Measurements from ENCODE around the gene KRR1.
"Not testable (repeated sequence)": the region's sequence is repeated elsewhere in the genome, so short reads cannot be mapped to it uniquely, and the experiment has no call there.

KRR1 gene

DNA sequence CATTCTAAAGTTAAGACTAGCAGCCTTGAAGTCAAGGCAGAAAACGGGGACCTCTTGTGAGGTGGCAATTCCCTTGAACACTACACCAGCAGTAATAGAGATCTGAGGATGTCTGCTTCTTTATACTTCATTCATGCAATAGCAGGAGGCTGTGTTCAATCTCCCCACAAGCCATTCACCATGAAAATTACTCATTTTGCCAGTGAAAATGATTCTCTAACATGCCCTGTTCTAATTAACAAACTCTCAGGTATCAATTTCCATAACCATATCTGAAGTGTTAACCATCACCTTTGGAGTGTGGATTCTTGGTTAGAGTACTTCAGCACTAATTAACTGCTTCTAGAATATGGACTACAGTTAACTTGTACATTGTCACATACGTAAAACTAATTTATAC is 34.3 kb downstream of the KRR1 start:
- DNase-seq (ENCODE audit: low read depth, low spot score): no peak

DNA sequence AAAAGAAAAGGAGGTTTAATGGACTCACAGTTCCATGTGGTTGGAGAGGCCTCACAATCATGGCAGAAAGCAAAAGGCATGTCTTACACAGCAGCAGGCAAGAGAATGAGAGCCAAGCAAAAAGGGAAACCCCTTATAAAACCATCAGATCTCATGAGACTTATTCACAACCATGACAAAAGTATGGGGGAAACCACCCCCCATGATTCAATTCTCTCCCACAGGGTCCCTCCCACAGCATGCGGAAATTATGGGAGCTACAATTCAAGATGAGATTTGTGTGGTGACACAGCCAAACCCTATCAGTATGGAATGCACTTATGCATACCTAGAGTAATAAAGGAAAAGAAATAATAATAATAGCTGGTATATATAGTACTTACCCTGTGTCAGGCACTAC is 35.3 kb downstream of the KRR1 start:
- DNase-seq (ENCODE audit: low read depth, low spot score): no peak

DNA sequence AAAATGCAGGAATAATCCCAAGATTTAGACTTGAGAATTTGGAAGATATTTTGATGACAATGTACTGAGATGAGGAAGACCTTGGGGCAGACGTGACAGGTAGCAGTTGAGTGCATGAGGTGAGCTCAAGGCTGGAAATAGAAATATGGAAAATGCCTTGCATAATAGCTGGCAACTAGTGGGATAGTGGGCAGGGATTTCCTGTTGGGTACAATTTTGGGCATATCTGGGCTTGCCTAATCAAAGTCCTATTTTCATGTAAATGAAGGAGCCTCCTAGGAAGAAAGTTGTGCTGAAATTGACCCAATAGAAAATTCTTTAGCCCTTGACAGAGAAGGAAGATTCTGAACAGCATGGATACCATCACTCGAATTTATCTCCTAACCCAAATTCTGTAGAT is 37.3 kb downstream of the KRR1 start:
- DNase-seq (ENCODE audit: low read depth, low spot score): no peak

DNA sequence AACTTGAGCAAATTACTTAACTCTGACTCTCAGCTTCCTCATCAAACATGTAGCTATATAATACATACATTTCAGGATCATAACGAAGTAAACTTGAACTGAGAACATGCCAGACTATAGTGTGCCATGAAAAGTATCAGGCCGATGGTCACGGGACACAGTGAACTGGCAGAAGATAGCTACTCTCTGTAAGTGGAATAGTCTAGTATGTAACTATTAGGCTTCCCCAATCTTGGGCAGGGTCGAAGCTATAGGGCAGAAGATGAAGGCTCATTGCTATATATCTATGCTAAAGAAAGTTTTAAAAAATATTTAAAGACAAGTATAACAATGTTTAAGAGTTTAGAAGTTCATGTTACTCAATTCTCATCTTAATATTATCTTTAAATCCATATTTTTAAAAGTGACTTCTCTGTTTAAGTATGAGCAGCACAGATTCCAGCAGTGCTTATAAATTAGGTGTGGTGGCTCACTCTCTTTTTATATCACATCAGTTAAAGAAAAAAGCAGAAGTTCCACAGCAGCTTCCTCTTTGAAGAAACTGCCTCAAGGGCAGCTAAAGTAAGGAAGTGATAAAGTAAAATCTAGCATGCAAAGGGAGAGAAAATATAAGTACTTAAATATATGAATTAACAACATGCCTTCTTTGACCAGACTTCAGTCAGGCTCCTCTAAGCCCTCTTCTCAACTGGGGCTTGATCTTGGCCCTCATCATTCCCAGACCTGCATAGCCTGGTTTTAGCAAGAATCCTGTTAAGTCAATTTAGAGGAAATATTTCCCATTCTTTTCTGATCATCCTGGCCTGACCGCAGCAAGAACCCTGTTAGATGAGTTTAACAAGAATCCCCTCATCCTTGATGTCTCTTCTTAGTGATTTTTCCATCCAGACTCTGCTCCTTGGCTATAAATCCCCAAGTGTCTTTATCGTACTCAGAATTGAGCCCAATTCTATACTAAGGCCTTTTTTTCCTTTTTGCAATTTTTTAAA is 39.2 kb downstream of the KRR1 start:
- DNase-seq (ENCODE audit: low read depth, low spot score): no peak

DNA sequence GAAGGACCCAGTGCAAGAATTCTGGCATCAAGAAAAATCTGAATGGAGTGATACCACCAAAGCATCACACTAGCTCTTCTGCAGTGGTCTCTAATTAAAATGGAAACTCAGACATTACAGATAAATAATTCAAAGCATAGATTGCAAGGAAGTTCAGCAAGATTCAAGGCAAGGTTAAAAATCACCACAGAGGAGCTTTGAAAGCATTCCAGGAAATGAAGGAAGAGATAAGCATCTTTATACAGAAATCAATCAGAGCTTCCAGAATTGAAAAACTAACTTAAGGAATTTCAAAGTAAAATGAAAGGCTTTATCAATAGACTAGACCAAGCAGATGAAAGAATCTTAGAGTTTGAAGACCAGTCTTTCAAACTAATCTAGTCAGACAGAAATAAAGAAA is 51.2 kb downstream of the KRR1 start:
- DNase-seq (ENCODE audit: low read depth, low spot score): no peak

DNA sequence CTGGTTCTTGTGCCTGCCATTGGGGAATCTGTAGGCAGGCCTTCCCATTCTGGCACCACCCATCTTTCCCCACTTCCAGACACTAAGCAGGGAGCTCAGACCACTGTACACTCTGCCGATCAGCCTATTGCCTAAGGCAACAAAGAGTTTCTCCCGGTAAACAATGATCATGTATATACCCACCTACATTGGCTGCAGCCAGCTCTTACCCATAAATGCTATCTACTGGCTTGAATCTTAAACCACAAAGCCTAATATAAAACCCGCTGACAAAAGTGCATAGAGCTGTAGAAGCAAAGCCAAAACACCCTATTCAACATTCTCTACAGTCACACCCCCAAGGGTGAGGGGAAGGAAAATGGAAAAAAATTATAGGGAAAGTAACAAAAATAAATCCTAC is 51.7 kb downstream of the KRR1 start:
- no peak for DNase-seq (ENCODE audit: low read depth, low spot score)

DNA sequence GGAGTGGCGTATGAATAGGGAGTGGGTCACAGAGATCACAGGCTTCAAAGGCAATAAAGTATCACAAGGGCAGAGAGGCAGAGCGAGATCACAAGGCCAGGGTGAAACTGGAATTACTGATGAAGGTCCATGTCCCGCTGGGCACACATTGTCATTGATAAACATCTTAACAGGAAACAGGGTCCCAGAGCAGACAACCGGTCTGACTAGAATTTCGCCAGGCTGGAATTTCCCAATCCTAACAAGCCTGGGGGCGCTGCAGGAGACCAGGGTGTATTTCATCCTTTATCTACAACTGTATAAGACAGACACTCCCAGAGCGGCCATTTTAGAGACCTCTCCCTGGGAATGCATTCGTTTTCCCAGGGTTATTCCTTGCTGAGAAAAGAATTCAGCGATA is 53.5 kb downstream of the KRR1 start:
- not testable (repeated sequence) for DNase-seq (ENCODE audit: low read depth, low spot score)

DNA sequence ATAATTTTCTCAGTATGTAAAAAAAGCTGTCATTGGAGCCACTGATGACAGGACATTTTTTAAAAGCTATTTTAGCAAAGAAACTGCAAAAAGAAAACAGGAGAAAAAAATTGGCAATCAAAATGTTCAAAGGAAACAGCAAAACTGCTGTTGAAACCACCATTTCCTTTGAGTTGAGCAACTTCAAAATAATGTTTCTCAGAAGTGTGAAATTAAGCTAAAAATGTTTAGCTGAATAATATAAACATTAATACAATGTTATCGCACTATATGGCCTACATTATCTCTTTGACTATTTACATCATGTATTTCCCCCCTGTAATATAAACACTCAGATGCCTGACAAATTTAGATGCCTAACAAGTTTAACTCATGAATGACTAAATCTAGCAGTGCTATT is 54.2 kb downstream of the KRR1 start:
- DNase-seq (ENCODE audit: low read depth, low spot score): no peak

DNA sequence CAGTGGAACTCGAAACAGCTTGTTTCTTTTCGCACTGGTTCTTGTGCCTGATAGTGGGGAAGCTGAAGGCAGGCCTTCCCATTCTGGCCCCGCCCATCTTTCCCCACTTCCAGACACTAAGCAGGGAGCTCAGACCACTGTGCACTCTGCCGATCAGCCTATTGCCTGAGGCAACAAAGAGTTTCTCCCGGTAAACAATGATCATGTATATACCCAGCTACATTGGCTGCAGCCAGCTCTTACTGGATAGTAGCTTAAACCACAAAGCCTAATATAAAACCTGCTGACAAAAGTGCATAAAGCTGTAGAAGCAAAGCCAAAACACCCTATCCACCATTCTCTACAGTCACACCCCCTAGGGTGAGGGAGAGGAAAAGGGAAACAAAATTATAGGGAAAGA is 55.6 kb downstream of the KRR1 start:
- no peak for DNase-seq (ENCODE audit: low read depth, low spot score)

DNA sequence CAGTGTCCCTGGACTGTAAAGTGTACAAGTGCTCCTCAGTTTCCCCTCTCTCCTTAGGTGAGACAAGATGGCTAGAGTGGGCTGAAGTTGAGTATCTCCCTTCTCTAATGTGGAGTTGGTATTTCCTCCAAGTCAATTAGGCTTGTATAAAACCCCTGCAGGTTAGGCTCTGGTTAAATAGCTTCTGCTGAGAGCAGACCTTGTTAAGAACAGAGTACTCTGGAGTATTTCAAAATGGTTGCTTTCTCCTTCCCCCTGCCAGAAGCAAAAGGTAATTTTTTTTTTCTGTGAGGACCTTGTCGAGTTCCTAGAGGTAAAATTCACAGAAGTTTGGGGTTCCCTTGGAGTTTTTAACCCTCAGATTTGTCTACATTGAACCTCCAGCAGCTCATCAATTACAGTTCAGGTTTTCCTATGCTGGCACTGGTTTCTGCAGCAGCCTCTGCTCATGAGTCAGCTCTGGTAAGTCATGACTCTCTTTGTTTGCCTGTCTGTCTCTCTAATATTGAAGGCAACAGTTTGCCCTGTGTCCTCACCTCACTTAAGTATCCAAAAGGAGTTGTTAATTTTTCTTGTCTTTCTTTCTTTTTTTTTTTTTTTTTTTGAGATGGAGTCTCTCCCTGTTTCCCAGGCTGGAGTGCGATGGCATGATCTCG is 58.6 kb downstream of the KRR1 start:
- no peak for DNase-seq (ENCODE audit: low read depth, low spot score)

DNA sequence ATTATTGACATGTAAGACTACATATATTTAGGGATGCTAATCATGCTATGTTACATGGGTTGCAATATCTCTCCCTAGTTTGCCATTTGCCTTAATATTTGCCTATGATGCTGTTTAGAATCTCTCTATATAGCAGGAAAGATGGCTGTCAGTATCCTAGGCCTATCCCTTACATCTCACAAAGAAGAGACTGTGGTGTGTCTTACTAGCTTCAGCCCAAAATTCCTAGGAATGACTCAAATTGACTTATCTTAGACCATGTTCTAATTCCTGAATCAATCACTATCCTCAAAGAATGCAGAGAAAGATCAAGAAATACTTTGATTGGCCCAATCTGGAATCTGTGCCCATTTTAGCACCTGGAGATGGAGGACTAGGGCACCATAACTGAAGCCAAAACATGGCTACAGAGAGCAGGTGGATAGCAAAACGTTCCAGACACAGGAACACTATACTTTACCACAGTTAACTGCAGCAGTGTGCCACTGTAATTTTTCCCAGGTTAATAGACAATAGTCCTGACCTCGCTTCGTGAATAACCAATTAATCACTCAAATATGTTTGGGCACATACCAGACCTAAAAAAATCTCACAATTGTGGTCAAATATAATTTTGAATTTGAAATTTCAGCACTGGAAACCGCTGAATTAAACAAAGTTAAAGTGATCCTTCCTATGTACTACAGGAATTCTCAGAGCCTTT is 63.6 kb downstream of the KRR1 start:
- DNase-seq (ENCODE audit: low read depth, low spot score): no peak

DNA sequence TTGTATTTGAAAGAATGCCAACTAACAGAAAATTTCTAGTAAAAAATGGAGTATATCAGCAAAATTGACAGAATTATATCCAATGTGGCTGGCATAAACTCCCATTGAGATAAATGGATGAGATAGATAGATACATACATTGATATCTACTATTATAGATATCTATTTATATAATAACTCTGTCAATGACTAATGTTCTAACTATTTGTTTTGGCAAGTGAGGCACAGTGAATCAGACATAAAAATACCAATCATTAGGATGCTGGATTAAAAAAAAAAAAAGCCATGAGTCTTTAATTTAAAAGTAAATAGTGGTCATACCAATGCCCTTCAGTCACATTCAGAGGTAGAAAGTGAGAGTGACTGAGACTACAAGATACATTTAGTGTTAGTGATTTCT is 64.6 kb downstream of the KRR1 start:
- DNase-seq (ENCODE audit: low read depth, low spot score): no peak

DNA sequence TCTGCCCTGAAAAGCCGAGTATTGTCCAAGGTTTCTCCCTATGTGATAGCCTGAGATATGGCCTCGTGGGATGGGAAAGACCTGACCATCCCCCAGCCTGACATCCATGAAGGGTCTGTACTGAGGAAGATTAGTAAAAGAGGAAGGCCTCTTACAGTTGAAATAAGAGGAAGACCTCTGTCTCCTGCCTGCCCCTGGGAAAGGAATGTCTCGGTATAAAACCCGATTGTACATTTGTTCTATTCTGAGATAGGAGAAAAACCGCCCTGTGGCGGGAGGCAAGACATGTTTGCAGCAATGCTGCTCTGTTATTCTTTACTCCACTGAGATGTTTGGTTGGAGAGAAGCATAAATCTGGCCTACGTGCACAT is 66.3 kb downstream of the KRR1 start:
- not testable (repeated sequence) for DNase-seq (ENCODE audit: low read depth, low spot score)

DNA sequence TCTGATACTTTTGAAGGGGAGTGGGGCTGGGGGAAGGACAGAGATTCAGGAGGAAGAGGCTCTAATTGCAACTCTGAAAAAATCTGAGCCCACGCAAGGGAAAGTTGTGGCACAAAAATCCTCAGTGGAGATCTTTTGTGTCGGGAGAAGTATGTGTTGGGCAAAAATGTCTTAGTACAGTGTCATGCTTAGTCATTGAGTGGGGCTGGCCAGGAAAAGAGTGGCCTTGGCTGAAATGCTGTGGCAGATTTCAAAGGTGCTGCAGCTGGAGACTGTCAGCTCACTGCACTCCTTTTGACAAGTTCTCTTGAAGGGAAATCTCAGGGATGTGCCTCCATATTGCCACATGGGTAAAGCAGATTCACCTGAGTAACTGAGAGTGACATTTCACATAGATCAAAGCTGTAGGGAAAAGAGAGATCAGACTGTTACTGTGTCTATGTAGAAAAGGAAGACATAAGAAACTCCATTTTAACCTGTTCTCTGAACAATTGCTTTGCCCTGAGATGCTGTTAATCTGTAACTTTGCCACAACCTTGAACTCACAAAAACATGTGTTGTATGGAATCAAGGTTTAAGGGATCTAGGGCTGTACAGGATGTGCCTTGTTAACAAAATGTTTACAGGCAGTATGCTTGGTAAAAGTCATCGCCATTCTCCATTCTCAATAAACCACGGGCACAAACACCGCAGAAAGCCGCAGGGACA is 66.8 kb downstream of the KRR1 start:
- DNase-seq (ENCODE audit: low read depth, low spot score): no peak

DNA sequence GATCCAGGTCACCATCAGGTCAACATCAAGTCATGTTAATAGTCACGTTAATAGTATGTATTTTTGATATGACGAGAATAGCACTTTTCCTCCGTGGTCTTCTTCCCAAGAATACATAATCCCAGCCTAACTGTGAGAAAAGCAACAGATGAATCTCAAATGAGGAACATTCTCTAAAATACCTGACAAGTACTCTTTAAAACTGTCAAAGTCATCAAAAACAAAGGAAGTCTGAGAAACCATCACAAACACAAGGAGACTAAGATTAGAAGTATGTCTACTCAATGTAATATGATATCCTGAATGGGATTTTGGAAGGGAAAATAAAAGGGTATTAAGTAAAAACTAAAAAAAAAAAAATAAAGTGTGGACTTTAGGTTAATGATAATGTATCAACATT is 67.7 kb downstream of the KRR1 start:
- DNase-seq (ENCODE audit: low read depth, low spot score): no peak

DNA sequence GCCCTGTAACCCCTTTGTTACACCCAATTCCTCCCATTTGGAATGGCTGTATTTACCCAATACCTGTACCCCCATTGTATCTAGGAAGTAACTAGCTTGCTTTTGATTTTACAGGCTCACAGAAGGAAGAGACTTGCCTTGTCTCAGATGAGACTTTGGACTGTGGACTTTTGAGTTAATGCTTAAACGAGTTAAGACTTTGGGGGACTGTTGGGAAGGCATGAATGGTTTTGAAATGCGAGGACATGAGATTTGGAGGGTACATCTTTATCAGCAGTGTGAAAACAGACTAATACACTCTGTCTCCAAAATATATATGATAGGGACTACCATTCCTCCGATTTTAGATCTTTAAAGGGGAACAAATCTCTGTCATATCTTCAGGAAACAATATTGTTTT is 69.0 kb downstream of the KRR1 start:
- not testable (repeated sequence) for DNase-seq (ENCODE audit: low read depth, low spot score)

DNA sequence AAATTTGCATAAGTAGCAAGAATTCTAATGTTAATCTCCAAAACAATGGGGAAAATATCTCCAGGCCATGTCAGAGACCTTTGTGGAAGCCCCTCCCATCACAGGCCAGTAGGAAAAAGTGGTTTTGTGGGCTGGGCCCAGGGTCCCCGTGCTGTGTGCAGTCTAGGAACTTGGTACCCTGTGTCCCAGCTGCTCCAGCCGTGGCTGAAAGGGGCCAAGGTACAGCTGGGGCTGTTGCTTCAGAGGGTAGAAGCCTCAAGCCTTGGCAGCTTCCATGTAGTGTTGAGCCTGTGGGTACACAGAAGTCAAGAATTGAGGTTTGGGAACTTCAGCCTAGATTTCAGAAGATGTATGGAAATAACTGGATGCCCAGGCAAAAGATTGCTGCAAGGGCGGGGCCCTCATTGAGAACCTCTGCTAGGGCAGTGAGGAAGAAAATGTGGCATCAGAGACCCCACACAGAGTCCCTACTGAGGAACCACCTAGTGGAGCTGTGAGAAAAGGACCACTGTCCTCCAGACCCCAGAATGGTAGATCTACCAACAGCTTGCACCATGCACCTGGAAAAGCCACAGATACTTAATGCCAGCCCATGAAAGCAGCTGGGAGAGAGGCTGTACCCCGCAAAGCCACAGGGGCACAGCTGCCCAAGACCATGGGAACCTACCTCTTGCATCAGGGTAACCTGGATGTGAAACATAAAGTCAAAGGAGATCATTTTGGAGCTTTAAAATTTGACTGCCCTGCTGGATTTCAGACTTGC is 69.5 kb downstream of the KRR1 start:
- DNase-seq (ENCODE audit: low read depth, low spot score): not testable (repeated sequence)
